LNCAP (cell line): ENCODE data around the gene DNMT3A.

Source experiments
- TF ChIP-seq, protein P1 (sequence below): fragments of 450-650 bp; IDR thresholded peaks from 2 replicates; pipeline ENCODE4 v1.5.1; 2017; ENCODE audit warnings: mild to moderate bottlenecking

DNMT3A gene

DNA sequence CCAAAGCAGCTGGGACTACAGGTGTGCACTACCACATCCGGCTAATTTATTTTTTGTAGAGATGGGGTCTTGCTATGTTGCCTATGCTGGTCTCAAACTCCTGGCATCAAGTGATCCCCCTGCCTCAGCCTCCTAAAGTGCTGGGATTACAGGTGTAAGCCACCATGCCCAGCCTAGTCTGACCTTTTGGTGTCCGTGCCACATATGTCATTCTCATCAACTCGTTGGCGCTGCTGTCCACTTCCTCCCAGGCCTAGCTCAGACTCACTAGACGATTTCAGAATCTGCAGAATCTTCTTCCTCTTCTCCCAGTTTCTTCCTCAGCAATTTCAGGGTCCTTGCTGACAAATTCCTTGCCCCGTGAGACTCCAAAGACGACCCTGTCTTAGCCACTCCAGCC, 39.8 kb upstream of the DNMT3A start:
- TF ChIP-seq, protein P1, sequence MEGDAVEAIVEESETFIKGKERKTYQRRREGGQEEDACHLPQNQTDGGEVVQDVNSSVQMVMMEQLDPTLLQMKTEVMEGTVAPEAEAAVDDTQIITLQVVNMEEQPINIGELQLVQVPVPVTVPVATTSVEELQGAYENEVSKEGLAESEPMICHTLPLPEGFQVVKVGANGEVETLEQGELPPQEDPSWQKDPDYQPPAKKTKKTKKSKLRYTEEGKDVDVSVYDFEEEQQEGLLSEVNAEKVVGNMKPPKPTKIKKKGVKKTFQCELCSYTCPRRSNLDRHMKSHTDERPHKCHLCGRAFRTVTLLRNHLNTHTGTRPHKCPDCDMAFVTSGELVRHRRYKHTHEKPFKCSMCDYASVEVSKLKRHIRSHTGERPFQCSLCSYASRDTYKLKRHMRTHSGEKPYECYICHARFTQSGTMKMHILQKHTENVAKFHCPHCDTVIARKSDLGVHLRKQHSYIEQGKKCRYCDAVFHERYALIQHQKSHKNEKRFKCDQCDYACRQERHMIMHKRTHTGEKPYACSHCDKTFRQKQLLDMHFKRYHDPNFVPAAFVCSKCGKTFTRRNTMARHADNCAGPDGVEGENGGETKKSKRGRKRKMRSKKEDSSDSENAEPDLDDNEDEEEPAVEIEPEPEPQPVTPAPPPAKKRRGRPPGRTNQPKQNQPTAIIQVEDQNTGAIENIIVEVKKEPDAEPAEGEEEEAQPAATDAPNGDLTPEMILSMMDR = no peak

DNA sequence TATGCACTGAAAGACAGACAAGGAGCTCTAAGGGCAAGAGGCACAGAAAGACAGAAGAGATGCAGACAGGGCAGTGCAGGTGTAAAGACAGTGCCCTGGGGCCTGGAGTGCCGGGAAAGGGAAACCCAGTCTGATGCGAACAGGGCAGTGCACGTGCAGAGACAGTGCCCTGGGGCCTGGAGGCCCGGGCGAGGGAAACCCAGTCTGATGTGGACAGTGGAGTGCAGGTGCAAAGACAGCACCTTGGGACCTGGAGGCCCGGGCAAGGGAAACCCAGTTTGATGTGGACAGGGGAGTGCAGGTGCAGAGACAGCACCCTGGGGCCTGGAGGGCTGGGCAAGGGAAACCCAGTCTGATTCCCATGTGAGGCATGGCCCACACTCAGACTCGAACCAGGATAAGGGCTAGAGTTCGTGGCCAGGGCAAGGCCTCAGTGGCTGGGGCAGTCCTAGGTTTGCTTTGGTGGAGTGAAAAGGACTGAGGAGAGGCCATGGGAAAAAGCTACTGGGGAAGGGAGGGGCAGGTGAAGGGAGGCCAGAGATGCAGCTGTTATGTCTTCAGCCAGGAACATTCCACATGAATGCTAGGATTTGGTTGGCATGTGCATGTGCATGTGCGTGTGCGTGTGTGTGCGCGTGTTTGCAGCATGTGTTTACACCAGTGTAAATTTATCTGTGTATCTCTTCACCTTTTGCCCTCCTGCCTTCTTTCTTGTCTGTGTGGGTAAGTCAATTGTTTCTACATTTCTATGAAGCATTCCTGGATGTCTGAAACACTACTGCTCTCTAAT, 39.1 kb upstream of the DNMT3A start:
- TF ChIP-seq, protein P1 = no peak

DNA sequence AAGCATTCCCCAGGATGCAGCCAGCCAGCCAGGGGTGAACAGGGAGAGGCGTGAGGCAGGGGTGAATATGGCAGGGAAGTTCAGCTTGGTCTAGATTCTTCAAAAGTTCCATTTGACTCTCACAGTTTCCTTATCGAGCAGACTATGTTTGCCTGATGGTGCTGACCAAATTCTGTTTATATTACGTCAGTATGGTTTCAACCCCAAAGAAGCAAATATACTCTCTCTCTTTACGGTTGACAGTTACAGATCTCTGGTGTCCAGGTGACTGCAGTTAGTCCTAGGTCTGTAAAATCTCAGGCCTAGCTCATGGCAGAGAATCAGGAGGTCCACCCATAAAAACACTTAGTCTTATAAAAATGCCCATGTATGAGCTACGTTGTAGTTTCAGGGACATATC, 38.3 kb upstream of the DNMT3A start:
- TF ChIP-seq, protein P1 = no peak

DNA sequence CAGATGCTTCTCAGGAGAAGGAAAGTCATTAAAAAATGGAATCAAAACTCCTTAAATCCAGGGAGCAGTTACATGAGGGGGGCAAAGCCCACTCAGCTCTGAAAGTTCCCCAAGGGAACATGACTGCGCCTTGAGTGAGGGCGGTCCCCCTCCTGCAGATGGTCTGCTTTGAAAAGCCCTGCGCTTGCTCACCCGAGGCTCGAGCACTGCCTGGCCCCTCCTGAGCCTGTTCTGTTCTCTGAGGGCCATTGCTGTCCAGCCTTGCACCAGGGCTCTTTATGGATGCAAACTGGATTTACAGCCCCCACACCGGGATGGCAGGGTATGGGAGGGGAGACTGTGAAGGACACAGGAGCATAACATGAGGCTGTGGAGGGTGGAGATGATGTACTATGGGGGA, 37.8 kb upstream of the DNMT3A start:
- TF ChIP-seq, protein P1 = no peak

DNA sequence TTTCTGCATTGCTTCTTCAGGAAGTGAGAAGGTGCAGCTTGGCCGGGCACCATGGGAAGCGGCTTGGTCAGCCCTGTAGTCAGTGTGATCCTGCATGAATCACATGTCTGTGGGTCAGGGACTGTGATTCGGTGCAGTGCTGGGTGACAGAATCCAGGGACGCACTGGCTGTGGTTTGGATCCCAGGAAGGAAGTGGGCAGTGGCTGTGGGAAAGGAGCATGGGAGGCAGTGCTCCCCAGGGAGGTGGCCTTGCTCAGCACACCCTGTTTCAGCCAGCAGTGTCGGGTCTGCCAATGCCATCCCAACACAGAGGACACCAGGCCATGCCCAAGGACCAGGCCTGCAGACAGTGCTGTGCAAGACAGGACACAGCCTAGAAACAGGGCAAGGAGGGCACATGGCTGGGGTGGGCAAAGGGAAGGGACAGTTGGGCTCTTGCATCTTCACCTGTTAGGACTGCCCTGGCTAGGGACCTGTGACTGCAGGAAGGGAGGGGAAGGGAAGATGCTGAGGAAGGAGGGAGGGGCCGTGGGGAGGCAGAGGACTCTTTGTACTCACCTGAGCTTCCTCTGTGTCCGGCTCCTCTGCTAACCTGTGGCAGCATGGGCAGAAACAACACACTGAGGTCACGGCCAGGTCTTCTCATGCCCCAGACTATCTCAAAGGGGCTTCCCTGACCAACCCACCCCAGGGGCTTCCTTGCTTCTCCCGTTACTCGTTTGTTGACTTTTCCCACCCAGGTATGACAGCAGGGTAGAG, 37.2 kb upstream of the DNMT3A start:
- TF ChIP-seq, protein P1 = no peak

DNA sequence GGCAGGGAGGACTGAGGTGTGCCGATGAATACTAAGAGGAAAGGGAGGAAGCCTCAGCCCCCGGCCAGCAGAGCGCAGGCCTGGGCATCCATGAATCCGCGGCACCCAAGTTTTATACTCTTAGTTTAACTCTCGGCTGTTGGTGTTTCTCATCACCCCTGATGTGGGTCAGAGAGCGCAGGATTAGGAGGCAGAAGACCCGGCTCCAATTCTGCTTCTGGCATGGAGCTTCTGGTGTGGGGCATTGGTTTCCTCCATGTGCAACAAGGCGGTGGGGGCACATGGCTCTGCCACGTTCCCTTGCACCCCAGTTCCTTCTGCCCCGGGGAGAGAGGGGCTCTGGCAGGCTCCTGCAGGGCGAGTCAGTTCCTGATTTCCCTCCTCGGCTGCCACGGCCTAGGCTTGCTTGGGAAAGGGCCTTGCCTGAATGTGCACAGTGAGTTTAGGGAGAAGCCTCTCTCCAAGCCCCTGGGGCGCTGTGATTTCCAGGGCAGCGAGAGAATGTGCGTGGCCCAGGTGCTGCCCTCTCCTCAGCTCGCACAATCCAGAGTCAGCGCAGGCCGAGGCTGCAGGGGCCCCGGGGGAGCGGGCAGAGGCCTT, 36.2 kb upstream of the DNMT3A start:
- TF ChIP-seq, protein P1 = no peak

DNA sequence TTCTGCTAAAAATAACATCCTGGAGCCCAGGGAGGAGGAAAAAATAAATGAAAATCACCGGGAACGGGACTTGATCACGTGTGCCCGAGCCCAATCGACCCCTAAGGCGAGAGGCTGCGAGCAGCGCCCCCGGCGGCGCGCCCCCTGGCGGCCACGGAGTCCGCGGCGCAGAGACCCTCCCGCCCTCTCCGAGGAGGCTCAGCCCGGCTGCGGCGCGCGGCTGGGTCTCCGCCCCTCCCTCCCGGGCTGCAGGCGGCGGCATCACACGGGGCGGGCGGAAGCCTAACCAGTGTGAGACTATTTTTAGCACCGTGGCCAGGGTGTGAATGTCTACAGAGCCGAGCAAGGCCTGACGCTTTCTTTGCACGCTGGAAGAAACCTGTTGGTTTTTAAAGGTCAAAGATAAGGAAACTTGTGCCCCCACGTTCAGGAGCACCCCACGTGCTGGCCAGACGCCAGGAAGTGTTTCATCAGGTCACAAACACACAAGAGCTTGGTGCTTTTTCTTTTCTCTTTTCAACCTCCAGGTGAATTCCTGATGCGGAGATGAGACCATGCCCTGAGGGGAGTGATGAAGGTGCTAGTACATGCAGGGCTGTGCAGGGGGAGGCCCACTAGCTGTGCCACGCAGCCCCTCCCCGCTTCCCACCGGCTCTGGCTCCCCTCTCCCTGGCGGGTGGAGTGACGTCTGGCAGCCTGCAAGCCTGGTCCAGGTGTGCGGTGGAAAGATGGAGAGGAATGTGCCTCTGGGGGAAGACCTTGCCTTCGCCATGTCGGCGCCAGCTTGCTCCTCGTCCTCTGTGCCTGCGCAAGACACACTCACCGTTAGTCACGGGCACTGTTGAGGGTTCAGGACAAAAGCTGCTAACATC, 35.3 kb upstream of the DNMT3A start:
- TF ChIP-seq, protein P1 = peak; percentile 95
